Activated CD8-positive, alpha-beta memory T cell treated with anti-CD3 and anti-CD28 coated beads for 36 hours (primary cell): ENCODE measurements around the gene KCNMA1. TPM values are rescaled to one million over a fixed set of nuclear protein-coding genes. Genes with fewer than 3 reads are reported as not detected.

Experiments used
- CTCF ChIA-PET: fragments of 350-600 bp; sonication (Branson Sonifier 250); formaldehyde crosslinking; loops from one replicate; lab custom pipeline; 2021; ENCODE audit warnings: antibody characterized with exemption; lab: Charles Lee
- POLR2A ChIA-PET: fragments of 350-600 bp; sonication (Branson Sonifier 250); formaldehyde crosslinking; loops from one replicate; lab custom pipeline; 2021; ENCODE audit warnings: antibody characterized with exemption; lab: Charles Lee
- total RNA-seq, 2 experiments: library from RNA; stranded (reverse); gene quantifications; one replicate each; pipeline ENCODE4 v1.2.3, GENCODE V29; 2021

Gene KCNMA1
- total RNA-seq, 2 experiments from 2014 or later = not detected

DNA sequence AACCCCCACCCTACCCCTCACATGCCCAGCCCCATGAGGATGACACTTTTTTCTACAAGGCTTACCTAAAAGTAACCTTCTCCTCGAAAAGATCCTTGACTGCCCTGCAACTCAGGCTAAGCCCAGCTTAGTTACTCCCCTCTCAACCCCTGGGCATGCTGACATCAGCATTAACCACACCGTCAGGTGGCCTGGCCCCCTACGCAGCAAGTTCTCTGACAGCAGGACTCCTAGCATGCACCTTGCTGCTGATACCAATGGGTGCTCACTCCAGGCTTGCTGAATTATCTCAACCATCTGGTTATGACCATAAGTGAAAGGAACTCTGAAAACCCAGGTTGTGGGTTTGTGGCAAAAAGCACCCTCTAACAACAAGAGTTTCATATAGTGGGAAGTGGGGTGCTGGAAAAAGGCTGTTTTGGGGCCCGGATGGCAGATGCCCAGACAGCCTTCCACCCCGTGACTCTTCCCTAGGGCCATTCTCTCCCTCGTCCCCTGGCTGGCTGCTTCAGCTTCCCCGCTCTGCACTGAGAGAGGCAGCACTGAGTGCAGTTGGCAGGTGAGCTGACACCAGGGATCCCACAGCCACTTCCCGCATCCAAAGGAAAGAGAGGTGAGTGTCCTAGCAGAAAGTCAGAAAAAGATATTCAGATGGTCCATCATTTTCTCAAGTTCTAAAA, 518.9 kb downstream of the KCNMA1 start:
- ChIA-PET CTCF (no interaction called here), POLR2A (no interaction called here)

DNA sequence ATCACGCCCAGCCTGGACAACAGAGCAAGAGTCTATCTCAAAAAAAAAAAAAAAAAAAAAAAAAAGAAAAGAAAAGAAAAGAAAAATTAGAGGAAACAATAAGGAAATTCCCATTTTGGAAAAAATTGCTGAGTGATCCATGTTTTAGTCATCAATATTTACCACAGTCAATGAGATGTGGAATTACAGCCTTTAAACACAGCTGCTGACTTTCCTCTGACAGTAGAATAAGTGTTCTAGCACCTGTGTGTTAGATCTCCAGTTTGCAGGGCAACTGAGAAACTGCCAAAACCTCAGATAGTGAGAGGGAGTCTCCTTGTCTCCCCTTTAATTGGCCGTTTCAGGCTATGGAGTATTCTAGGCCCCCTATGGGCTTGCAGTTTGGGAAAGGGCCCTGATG, 520.1 kb downstream of the KCNMA1 start:
- ChIA-PET CTCF (no interaction called here), POLR2A (no interaction called here)

GRCh38 chr10:77116904-77117303, 520.7 kb downstream of the KCNMA1 start:
- ChIA-PET POLR2A (no interaction called here), CTCF (no interaction called here)

DNA sequence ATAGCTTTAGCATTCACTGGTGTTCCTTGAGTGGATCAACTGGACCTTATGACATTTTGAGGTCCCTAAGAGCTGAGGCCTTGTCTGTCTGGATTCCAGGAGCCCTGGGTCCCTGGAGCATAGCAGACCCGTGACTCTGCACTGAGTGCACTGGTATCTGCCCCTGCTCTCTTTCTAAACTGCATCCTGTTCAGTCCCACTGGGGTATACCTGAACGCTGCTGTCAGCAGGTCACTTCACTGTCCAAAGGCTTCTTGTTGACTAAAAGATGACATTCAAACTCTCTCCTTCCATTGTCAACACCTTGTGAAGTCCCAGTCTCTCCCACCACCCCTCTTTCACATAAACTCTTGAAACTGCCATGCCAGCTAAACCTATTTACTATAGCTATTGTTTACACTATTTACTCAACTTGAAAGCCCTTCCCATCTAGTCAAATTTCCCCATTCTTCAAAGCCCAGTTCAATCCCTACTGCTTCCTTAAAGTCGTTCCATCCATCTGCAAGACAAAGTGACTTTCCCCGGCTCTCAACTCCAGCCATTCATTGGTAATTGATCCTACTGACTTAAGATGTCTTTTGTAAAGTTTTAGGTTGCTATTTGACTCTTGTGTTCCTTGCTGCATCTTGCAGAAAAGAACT, 523.3 kb downstream of the KCNMA1 start:
- POLR2A ChIA-PET = no interaction called here
- CTCF ChIA-PET = no interaction called here

- ChIA-PET CTCF (no interaction called here), POLR2A (no interaction called here)
These were observed 525.7 kb downstream of the KCNMA1 start for GRCh38 chr10:77111611-77112550.

GRCh38 chr10:77110757-77111156, 526.9 kb downstream of the KCNMA1 start:
- ChIA-PET CTCF (interaction anchor here (0.8 kb wide), 1 partner anchor 14 kb away, joined by 3 read pairs; no protein-coding TSS in a partner anchor), POLR2A (no interaction called here)

GRCh38 chr10:77109351-77109994, 528.1 kb downstream of the KCNMA1 start:
- POLR2A ChIA-PET = no interaction called here
- CTCF ChIA-PET = no interaction called here

GRCh38 chr10:77106676-77107075, 530.9 kb downstream of the KCNMA1 start:
- CTCF ChIA-PET = no interaction called here
- POLR2A ChIA-PET = no interaction called here

DNA sequence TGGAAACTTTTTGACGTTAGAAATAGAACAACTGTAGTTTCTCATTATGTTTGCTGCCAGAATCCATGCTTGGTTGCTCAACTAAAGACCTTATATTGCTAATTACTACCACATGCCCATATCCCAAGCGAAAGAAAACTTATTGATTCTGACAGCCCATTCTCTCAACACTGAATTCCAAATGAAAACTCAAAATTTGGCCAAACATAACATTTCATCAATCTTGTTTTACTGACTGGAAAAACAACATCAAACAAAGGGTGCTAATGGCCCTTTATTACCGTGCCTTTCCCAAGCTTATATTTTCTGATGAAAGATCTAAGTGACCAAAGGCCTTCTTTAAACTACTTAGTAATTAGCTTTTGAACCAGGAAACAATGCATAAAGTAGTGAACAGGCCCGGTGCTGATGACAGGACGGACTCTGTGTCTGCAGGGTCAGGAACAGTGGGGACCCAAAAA, 531.8 kb downstream of the KCNMA1 start:
- ChIA-PET CTCF (no interaction called here), POLR2A (no interaction called here)

GRCh38 chr10:77104459-77104980, 533.1 kb downstream of the KCNMA1 start:
- ChIA-PET CTCF (no interaction called here), POLR2A (no interaction called here)

DNA sequence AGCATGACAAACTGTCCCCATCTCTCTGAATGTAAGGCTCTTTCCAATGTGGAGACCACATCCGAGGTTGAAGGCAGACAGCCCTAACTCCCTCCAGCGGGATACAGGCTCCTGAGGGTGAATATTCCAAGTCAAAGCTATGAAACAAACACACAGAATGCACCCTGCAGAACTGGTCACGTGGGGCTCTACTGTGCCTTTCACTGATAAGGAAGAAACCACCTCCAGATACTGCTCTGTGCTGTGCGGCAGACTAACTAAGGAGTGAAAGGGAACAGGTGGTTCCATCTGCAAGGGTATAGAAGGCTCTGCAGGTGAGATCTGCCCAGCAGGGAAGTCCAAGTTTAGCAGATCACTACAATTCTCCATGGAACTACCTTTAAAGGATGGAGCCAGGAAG, 534.4 kb downstream of the KCNMA1 start:
- CTCF ChIA-PET = no interaction called here
- POLR2A ChIA-PET = no interaction called here

DNA sequence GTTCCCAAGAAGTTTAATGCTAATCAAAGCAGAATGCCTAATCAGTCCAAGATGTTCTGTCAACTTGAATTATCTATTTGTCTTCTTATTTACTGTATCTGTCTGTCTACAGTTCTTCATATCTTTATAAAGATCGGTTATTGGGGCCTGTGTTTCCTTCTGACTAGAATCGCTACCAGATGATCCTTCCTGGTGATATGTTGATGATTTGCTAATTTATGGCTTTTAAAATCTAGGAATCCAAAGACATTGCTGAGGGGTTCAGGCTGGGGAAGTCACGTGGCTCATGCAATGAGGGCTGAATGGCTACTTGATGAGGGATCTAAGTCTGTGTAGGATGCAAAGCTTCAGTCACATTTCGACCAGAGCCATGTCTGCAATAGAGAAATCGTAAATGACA, 536.3 kb downstream of the KCNMA1 start:
- ChIA-PET POLR2A (no interaction called here), CTCF (no interaction called here)

DNA sequence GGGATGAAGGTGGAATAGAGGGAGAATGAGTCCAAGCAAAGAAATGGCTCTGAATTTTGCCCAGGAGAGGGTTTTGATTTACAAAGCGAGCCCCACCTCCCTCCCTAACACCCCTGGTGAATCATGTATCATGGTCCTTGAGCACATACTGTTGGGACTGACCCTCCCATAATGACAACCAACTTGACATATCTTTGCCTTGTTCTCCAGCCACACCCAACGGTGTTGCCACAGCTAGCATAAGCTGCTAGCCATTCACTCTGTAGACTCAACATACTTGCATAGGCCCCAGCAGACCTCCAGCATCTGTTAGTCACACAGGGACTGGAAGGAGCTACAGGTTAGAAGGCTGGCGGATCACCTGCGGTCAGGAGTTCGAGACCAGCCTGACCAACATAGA, 538.5 kb downstream of the KCNMA1 start:
- ChIA-PET POLR2A (no interaction called here), CTCF (no interaction called here)

- POLR2A ChIA-PET = no interaction called here
- CTCF ChIA-PET = no interaction called here
These were observed 540.0 kb downstream of the KCNMA1 start for GRCh38 chr10:77097625-77098024.

DNA sequence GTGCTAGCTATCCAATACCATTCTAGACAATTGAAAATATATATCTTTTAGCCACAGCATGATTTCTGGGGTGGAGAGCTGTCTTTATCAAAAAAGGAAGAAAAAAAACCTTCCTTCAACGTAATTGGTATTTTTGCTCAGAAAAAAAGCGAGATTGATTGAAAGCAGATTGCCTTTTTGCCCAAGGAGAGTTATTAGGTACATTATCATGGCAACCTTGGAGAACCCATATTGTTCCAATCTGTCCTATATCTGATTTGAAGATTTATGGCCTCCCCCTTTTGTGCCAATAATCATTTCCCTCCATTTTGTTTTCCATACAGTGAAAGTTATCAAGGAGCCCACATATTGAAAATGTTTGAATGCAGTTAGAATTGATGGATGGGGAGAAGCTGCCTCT, 544.5 kb downstream of the KCNMA1 start:
- ChIA-PET POLR2A (no interaction called here), CTCF (no interaction called here)

DNA sequence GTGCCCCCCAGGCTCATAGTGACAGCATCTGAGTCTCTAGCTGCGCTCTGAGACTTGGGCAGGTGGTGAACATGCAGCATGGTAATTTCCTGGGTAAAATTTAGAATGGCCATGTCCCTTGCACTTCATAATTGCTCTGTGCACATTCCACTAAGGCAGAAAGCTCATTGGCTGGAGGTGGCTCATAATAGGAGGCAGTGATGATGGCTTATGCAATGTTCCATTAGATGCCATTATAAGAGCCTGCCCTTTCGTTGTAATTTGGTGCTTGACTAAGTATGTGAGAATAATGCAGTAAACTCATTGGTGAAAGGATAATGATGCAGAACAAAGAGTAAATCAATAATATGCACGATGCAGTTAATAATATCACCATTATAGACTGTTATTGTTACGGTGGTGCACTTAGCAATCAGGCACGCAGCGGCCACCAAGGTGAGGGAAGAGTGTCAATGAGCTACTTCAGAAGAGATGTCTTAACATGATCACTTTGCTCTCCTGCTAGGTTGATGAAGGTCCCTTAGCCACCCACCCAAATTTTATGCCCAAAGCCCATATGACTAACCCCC, 545.9 kb downstream of the KCNMA1 start:
- POLR2A ChIA-PET = no interaction called here
- CTCF ChIA-PET = no interaction called here

DNA sequence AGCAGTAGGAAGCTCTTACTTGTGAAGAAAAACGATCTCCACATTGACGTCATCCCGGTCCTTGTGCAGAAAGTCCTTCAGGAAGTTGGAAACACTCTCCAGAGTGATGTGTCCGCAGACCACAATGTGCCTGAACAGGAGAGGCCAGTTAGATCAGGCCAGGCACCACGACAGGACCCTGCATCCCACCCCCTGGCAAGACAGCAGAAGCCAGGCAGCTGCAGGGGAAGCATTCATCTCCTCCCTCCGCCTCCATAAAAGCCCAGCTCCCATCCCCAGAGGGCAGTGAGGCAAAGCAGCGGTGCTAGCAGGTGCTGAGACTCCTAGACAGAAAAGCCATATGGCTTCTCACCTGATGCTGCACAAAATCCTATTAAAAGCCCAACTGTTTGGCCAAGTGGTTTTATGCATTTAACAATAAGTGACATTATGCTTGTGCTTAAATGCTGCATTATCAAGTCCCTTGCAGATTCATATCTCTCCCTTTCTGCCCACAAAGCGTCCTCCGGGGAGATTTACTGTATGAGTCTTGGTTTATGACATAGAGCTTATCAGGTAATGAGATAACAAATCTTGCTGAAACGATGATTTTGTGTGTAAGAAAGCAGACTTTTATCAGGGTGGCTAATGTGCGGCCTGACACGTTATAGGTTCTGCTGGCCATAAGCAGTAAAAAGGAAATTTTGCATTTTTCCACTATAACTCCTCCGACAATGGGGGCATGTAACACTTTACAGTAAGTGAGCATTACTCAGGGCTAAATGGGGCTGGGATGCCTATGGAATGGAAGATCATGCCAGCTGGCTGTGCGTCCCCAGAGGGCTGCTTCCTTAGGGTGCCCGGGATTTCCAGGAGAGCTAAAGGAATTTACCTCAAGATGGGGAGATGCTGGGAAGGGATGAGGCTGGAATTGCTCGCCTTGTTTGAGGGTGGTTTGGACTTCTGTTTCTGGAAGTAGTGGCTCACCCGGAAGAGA, 546.9 kb downstream of the KCNMA1 start:
- ChIA-PET CTCF (no interaction called here), POLR2A (no interaction called here)

- ChIA-PET POLR2A (no interaction called here), CTCF (no interaction called here)
These were observed 550.2 kb downstream of the KCNMA1 start for GRCh38 chr10:77087366-77087765.
